HepG2 (cell line): Measurements from ENCODE around the gene KCND2. TPM values are rescaled to one million over a fixed set of nuclear protein-coding genes. Genes with fewer than 3 reads are reported as not detected.

Source experiments
- ATAC-seq: fragments of 200-7000 bp; cut with Tn5 transposase; 3 replicates; pipeline ENCODE4 v1.9.1; 2020; ENCODE audit warnings: mild to moderate bottlenecking, moderate library complexity
- BruUV-seq: library from RNA; stranded (reverse); fragments of 400-500 nt; replicated peaks from 2 replicates; lab custom pipeline; 2021; lab: Mats Ljungman, UMichigan
- CTCF ChIA-PET: fragments of 300-600 bp; formaldehyde crosslinking; extraction: SDS; loops from one replicate; lab custom pipeline; 2021; ENCODE audit warnings: low total read pairs, inconsistent platforms, low intra/inter-chr PET ratio; lab: Yijun Ruan, JAX
- POLR2A ChIA-PET: fragments of 350-600 bp; sonication (Branson Sonifier 250); formaldehyde crosslinking; loops from one replicate; lab custom pipeline; 2020; ENCODE audit warnings: antibody characterized with exemption, inconsistent platforms; lab: Yijun Ruan, JAX
- DNase-seq: peaks from one replicate; pipeline ENCODE4 v3.0.0-alpha.2; 2015; ENCODE audit warnings: low spot score
- FAIRE-seq: peaks from 3 replicates; lab custom pipeline; 2011; peaks lifted over from hg19 to GRCh38; lab: Jason Lieb, UNC
- H2AFZ ChIP-seq: one replicate; pipeline ENCODE4 v1.6.1; 2011; ENCODE audit warnings: low read length, inconsistent platforms
- H3K27ac ChIP-seq: fragments of 300-600 bp; 3 replicates; pipeline ENCODE4 v1.8.0; 2011; ENCODE audit warnings: mixed run types, mild to moderate bottlenecking, mixed read lengths, low read length, inconsistent platforms; ENCODE audit not compliant: insufficient read depth; ENCODE audit errors: extremely low read length
- H3K27me3 ChIP-seq, 2 experiments: fragments of 200-600 bp in 1 of 2; 2 replicates in 1 of 2; 3 replicates in 1 of 2; pipeline versions ENCODE4 v1.6.0 to v1.8.0; 2011; ENCODE audit warnings: low read length in 2 of 2, mild to moderate bottlenecking in 2 of 2, moderate library complexity in 2 of 2, inconsistent platforms in 1 of 2; ENCODE audit not compliant: insufficient read depth in 2 of 2, control insufficient read depth in 1 of 2
- H3K36me3 ChIP-seq, 2 experiments: fragments of 200-600 bp in 1 of 2; replicated peaks in 1 of 2; 2 replicates in 1 of 2; 3 replicates in 1 of 2; pipeline versions ENCODE4 v1.5.1 to v1.8.0; 2011; ENCODE audit warnings: low read length in 2 of 2, inconsistent platforms in 1 of 2; ENCODE audit not compliant: insufficient read depth in 2 of 2, control insufficient read depth in 1 of 2
- H3K4me1 ChIP-seq: 2 replicates; pipeline ENCODE4 v1.5.1; 2012; ENCODE audit warnings: low read length, inconsistent platforms; ENCODE audit not compliant: insufficient read depth
- H3K4me2 ChIP-seq: 2 replicates; pipeline ENCODE4 v1.6.0; 2011; ENCODE audit warnings: low read depth, low read length, inconsistent platforms
- H3K4me3 ChIP-seq, 3 experiments: fragments of 200-600 bp in 1 of 3; sonication (generic), shearing (Covaris generic) in 1 of 3; replicated peaks in 1 of 3; 2 replicates each; pipeline ENCODE4 v1.5.1; 2011 to 2016; ENCODE audit warnings: low read length in 3 of 3, inconsistent platforms in 2 of 3, low read depth in 2 of 3, mild to moderate bottlenecking in 2 of 3, control low read depth in 1 of 3, mixed read lengths in 1 of 3; ENCODE audit not compliant: insufficient read depth in 1 of 3
- H3K79me2 ChIP-seq: one replicate; pipeline ENCODE4 v1.6.1; 2011; ENCODE audit warnings: low read length, inconsistent platforms; ENCODE audit not compliant: insufficient read depth
- H3K9ac ChIP-seq: 2 replicates; pipeline ENCODE4 v1.6.0; 2011; ENCODE audit warnings: mild to moderate bottlenecking, low read depth, low read length, inconsistent platforms; ENCODE audit not compliant: insufficient read depth
- H3K9me3 ChIP-seq: 2 replicates; pipeline ENCODE4 v1.5.1; 2012; ENCODE audit warnings: mild to moderate bottlenecking, low read length
- H4K20me1 ChIP-seq: 2 replicates; pipeline ENCODE4 v1.6.0; 2011; ENCODE audit warnings: inconsistent platforms, mild to moderate bottlenecking, low read length, moderate library complexity; ENCODE audit not compliant: insufficient read depth
- CBFB ChIP-seq: sonication (generic); formaldehyde crosslinking; IDR thresholded peaks from 2 replicates; pipeline ENCODE4 v1.4.0; 2020; ENCODE audit warnings: missing genetic modification reagents
- FOXK2 ChIP-seq: fragments of 450-650 bp; IDR thresholded peaks from 2 replicates; pipeline ENCODE4 v1.6.1; 2016
- KAT2B ChIP-seq: fragments of 150-350 bp; IDR thresholded peaks from 2 replicates; pipeline ENCODE4 v1.6.1; 2014; ENCODE audit warnings: low read depth, low read length, borderline replicate concordance
- MLLT10 ChIP-seq: sonication (generic); formaldehyde crosslinking; IDR thresholded peaks from 2 replicates; pipeline ENCODE4 v1.4.0; 2020; ENCODE audit warnings: missing genetic modification reagents
- PRDM4 ChIP-seq: sonication (generic); formaldehyde crosslinking; IDR thresholded peaks from 2 replicates; pipeline ENCODE4 v1.9.0; 2021; ENCODE audit warnings: missing genetic modification reagents, borderline replicate concordance
- PRMT3 ChIP-seq: sonication (generic); formaldehyde crosslinking; IDR thresholded peaks from 2 replicates; pipeline ENCODE4 v1.8.1; 2022; ENCODE audit warnings: low read depth, mild to moderate bottlenecking, moderate library complexity, missing genetic modification reagents, borderline replicate concordance
- RAD51 ChIP-seq: fragments of 450-650 bp; IDR thresholded peaks from 2 replicates; pipeline ENCODE4 v1.6.1; 2016; ENCODE audit warnings: borderline replicate concordance
- TBX3 ChIP-seq: fragments of 450-650 bp; IDR thresholded peaks from 2 replicates; pipeline ENCODE4 v1.6.1; 2017; ENCODE audit warnings: antibody characterized with exemption, mild to moderate bottlenecking, inconsistent platforms, borderline replicate concordance
- TGIF2 ChIP-seq: IDR thresholded peaks from 2 replicates; pipeline ENCODE4 v1.6.1; 2016; ENCODE audit warnings: control low read depth, missing compliant biosample characterization
- ZFP36L2 ChIP-seq: sonication (generic); formaldehyde crosslinking; IDR thresholded peaks from 2 replicates; pipeline ENCODE4 v1.4.0; 2020; ENCODE audit warnings: missing genetic modification reagents
- ZFY ChIP-seq: sonication (generic); formaldehyde crosslinking; IDR thresholded peaks from 2 replicates; pipeline ENCODE4 v1.4.0; 2020; ENCODE audit warnings: missing genetic modification reagents
- ZKSCAN1 ChIP-seq: fragments of 150-350 bp; IDR thresholded peaks from 2 replicates; pipeline ENCODE4 v1.6.1; 2014; ENCODE audit warnings: low read length
- ZNF546 ChIP-seq: sonication (generic); formaldehyde crosslinking; conservative IDR thresholded peaks from 2 replicates; pipeline ENCODE4 v1.8.1; 2023; ENCODE audit warnings: mild to moderate bottlenecking, missing genetic modification reagents
- ZNF720 ChIP-seq: sonication (generic); formaldehyde crosslinking; IDR thresholded peaks from 2 replicates; pipeline ENCODE4 v1.4.0; 2020; ENCODE audit warnings: missing genetic modification reagents
- WGBS: methylation state at CpG from one replicate; pipeline ENCODE4 v1.1.6; 2017; ENCODE audit warnings: low lambda C conversion rate; 5-methylcytosine and 5-hydroxymethylcytosine counted together
- in situ Hi-C: cut with HindIII; loops from 2 replicates; pipeline ENCODE4 v1.10.0; 2017; ENCODE audit warnings: low pct_unique_long_range_greater_than_20kb; ENCODE audit not compliant: extremely low pct_ligation_motif_present
- intact Hi-C: fragments of 100-400 bp; cut with micrococcal nuclease; formaldehyde crosslinking; loops from one replicate; pipeline ENCODE4 v1.10.0; 2022; ENCODE audit not compliant: unreplicated experiment
- polyA plus RNA-seq, 8 experiments: library from polyadenylated mRNA; depleted of rRNA in 3 of 8; stranded (reverse) in 7 of 8; unstranded in 1 of 8; fragments of >200 nt; fragmentation: Illumina TruSeq in 4 of 8; extraction: Trizol in 4 of 8; gene quantifications; 2 replicates each; pipeline versions ENCODE4 v1.2.1 to v1.2.3, GENCODE V29; 2011 to 2016; ENCODE audit warnings: low read depth in 4 of 8, missing spikeins in 1 of 8, mixed read lengths in 1 of 8; ENCODE audit not compliant: insufficient read depth in 1 of 8
- total RNA-seq, 5 experiments: library from RNA; depleted of rRNA; stranded (reverse); fragments of >200 nt; fragmentation: Illumina TruSeq; extraction: Trizol; gene quantifications; 2 replicates each; pipeline ENCODE4 v1.2.3, GENCODE V29; 2016; ENCODE audit warnings: low read depth in 1 of 5
- TF ChIP-seq, protein P1 (sequence below): IDR thresholded peaks from 2 replicates; pipeline ENCODE4 v1.6.1; 2016; ENCODE audit warnings: low read depth

Gene KCND2
- total and polyA plus RNA-seq, 2 of the 13 experiments (the other 11 are each of a cell fraction or from before 2014, with no cell fraction given) = not detected

DNA sequence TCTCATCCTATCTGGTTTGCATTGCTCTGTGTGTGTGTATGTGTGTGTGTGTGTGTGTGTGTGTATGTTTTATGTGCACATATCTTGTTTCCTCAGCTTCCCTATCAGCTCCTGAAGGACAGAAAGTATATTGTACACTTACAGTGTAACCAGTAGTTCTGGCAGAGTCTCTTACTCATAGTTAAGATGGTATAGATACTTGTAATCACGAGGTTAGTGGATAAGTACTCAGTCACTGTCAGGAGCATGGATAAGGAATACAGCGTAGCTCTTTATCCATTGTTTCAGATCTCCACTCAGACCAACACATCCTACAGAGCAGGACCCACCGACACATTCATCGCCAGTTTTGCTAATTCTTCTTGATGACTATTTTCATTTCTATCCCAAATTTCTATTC lies 309.9 kb downstream of the KCND2 start:
- Histone ChIP-seq H3K36me3 (no peaks in the 10 kb centered on the region), H3K79me2 (no peaks in the 10 kb centered on the region), H3K4me3 (no peak overlapping the region), H3K4me2 (no peak overlapping the region), H4K20me1 (no peaks in the 10 kb centered on the region), H3K27me3 (no peaks in the 10 kb centered on the region), H3K9ac (no peak overlapping the region), H2AFZ (no peak overlapping the region), H3K27ac (no peak overlapping the region), H3K4me1 (no peaks in the 10 kb centered on the region), H3K9me3 (no peaks in the 10 kb centered on the region)
- CTCF ChIA-PET = no interaction called here
- WGBS = 31% methylated on average over 4 of the region's 4 CpGs
- no TSS peak for BruUV-seq
- intact Hi-C loops = no loop called here
- FAIRE-seq = no peak
- no peak for DNase-seq
- no peak for TF ChIP-seq PRDM4 (CRISPR knock-in tag)
- no peak for TF ChIP-seq FOXK2
- TF ChIP-seq, protein P1, sequence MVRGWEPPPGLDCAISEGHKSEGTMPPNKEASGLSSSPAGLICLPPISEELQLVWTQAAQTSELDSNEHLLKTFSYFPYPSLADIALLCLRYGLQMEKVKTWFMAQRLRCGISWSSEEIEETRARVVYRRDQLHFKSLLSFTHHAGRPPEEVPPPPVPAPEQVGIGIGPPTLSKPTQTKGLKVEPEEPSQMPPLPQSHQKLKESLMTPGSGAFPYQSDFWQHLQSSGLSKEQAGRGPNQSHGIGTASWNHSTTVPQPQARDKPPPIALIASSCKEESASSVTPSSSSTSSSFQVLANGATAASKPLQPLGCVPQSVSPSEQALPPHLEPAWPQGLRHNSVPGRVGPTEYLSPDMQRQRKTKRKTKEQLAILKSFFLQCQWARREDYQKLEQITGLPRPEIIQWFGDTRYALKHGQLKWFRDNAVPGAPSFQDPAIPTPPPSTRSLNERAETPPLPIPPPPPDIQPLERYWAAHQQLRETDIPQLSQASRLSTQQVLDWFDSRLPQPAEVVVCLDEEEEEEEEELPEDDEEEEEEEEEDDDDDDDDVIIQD = no peak
- TF ChIP-seq ZKSCAN1 = no peak
- no peak for TF ChIP-seq TGIF2 (CRISPR knock-in tag)
- TF ChIP-seq ZFP36L2 = no peak
- TF ChIP-seq PRMT3 (CRISPR knock-in tag) = no peak
- no peak for TF ChIP-seq KAT2B
- TF ChIP-seq MLLT10 (CRISPR knock-in tag) = no peak
- TF ChIP-seq ZFY (CRISPR knock-in tag) = no peak
- no peak for TF ChIP-seq ZNF546 (CRISPR knock-in tag)
- no peak for TF ChIP-seq TBX3
- no peak for TF ChIP-seq ZNF720
- no peak for TF ChIP-seq CBFB (CRISPR knock-in tag)
- TF ChIP-seq RAD51 = no peak
- in situ Hi-C loops = no loop called here
- POLR2A ChIA-PET = no interaction called here
- no peak for ATAC-seq
